HG02623 (cell line): Measurements from ENCODE around the gene SLC10A4.
"Not testable (repeated sequence)": the region's sequence is repeated elsewhere in the genome, so short reads cannot be mapped to it uniquely, and the experiment has no call there.

Experiments used
- ATAC-seq: cut with Tn5 transposase; IDR thresholded peaks from one replicate; pipeline ENCODE4 v1.9.1; 2021; ENCODE audit warnings: moderate library complexity; ENCODE audit not compliant: unreplicated experiment

The SLC10A4 gene

GRCh38 chr4:48483006-48483776 lies at the start of gene SLC10A4:
Gene SLC10A4 (plus strand): TSS chr4:48483343. CDS start chr4:48483562, 219 bp downstream.
- no peak for ATAC-seq

- no peak for ATAC-seq
Observed at GRCh38 chr4:48436318-48436717, 46.8 kb upstream of the SLC10A4 start.

GRCh38 chr4:48439988-48440387 lies 43.2 kb upstream of the SLC10A4 start:
- ATAC-seq: no peak

GRCh38 chr4:48440914-48441313 lies 42.2 kb upstream of the SLC10A4 start:
- not testable (repeated sequence) for ATAC-seq

- no peak for ATAC-seq
Observed at GRCh38 chr4:48445704-48446103, 37.4 kb upstream of the SLC10A4 start.

- no peak for ATAC-seq
Observed at GRCh38 chr4:48446642-48447041, 36.5 kb upstream of the SLC10A4 start.

- ATAC-seq: no peak
Observed at GRCh38 chr4:48449151-48449550, 34.0 kb upstream of the SLC10A4 start.

GRCh38 chr4:48450740-48451139 lies 32.4 kb upstream of the SLC10A4 start:
- no peak for ATAC-seq

- ATAC-seq: not testable (repeated sequence)
Observed at GRCh38 chr4:48451656-48452055, 31.5 kb upstream of the SLC10A4 start.

GRCh38 chr4:48454591-48454990 lies 28.6 kb upstream of the SLC10A4 start:
- no peak for ATAC-seq

GRCh38 chr4:48461000-48461399 lies 22.1 kb upstream of the SLC10A4 start:
- ATAC-seq: no peak

GRCh38 chr4:48462363-48462762 lies 20.8 kb upstream of the SLC10A4 start:
- no peak for ATAC-seq

GRCh38 chr4:48467442-48467841 lies 15.7 kb upstream of the SLC10A4 start:
- ATAC-seq: no peak

- no peak for ATAC-seq
Observed at GRCh38 chr4:48467891-48468290, 15.3 kb upstream of the SLC10A4 start.

GRCh38 chr4:48470137-48470536 lies 13.0 kb upstream of the SLC10A4 start:
- ATAC-seq: no peak

GRCh38 chr4:48470570-48470969 lies 12.6 kb upstream of the SLC10A4 start:
- ATAC-seq: no peak

GRCh38 chr4:48472794-48473193 lies 10.3 kb upstream of the SLC10A4 start:
- ATAC-seq: no peak

- no peak for ATAC-seq
Observed at GRCh38 chr4:48475770-48476169, 7.4 kb upstream of the SLC10A4 start.

GRCh38 chr4:48478273-48478672 lies 4.9 kb upstream of the SLC10A4 start:
- no peak for ATAC-seq

- no peak for ATAC-seq
Observed at GRCh38 chr4:48481581-48481980, 1.6 kb upstream of the SLC10A4 start.

GRCh38 chr4:48483777-48484493 lies 792 bp downstream of the SLC10A4 start:
- no peak for ATAC-seq

- no peak for ATAC-seq
Observed at GRCh38 chr4:48484494-48485168, 1.5 kb downstream of the SLC10A4 start.
